K562 (cell line): ENCODE results near the gene ZNF385C. TPM values are rescaled to one million over a fixed set of nuclear protein-coding genes. Genes with fewer than 3 reads are reported as not detected.

Source experiments
- ATAC-seq: fragments of 200-7000 bp; cut with Tn5 transposase; 3 replicates; pipeline ENCODE4 v1.9.1; 2020; ENCODE audit warnings: moderate library complexity
- BruUV-seq: library from RNA; stranded (reverse); fragments of 400-500 nt; replicated peaks from 2 replicates; lab custom pipeline; 2021; lab: Mats Ljungman, UMichigan
- CTCF ChIA-PET: fragments of 300-600 bp; formaldehyde crosslinking; extraction: SDS; loops from one replicate; lab custom pipeline; 2021; ENCODE audit warnings: low intra/inter-chr PET ratio; lab: Yijun Ruan, JAX
- POLR2A ChIA-PET: fragments of 300-600, 350-650 bp; sonication (Branson Sonifier 250); formaldehyde crosslinking; extraction: SDS; loops from one replicate; lab custom pipeline; 2021; ENCODE audit warnings: antibody characterized with exemption, inconsistent platforms; lab: Yijun Ruan, JAX
- DNase-seq, 4 experiments: peaks; one replicate each; pipeline versions ENCODE4 v3.0.0 to v3.0.0-alpha.2; 2011 to 2018; ENCODE audit warnings: low spot score in 3 of 4, mixed read lengths in 3 of 4; ENCODE audit errors: extremely low read depth in 1 of 4
- FAIRE-seq: peaks from 2 replicates; lab custom pipeline; 2011; peaks lifted over from hg19 to GRCh38; lab: Jason Lieb, UNC
- H2AFZ ChIP-seq: 2 replicates; pipeline ENCODE4 v1.6.0; 2011; ENCODE audit warnings: low read depth, low read length, control low read depth, inconsistent platforms
- H3K27ac ChIP-seq: fragments of 200-600 bp; 3 replicates; pipeline ENCODE4 v1.8.0; 2011; ENCODE audit warnings: low read depth, mild to moderate bottlenecking, control low read depth, inconsistent platforms, low read length, moderate library complexity, mixed read lengths; ENCODE audit errors: extremely low read depth
- H3K27me3 ChIP-seq, 2 experiments: fragments of 300-600 bp in 1 of 2; 2 replicates in 1 of 2; 3 replicates in 1 of 2; pipeline versions ENCODE4 v1.6.0 to v1.8.0; 2011; ENCODE audit warnings: inconsistent platforms in 2 of 2, low read length in 2 of 2, mild to moderate bottlenecking in 1 of 2, mixed read lengths in 1 of 2, moderate library complexity in 1 of 2; ENCODE audit not compliant: control insufficient read depth in 2 of 2, insufficient read depth in 2 of 2
- H3K36me3 ChIP-seq: fragments of 300-600 bp; 3 replicates; pipeline ENCODE4 v1.8.0; 2011; ENCODE audit warnings: mild to moderate bottlenecking, low read length, inconsistent platforms; ENCODE audit not compliant: control insufficient read depth, insufficient read depth
- H3K4me1 ChIP-seq, 2 experiments: fragments of 200-600 bp in 1 of 2; replicated peaks in 1 of 2; 2 replicates in 1 of 2; 3 replicates in 1 of 2; pipeline versions ENCODE4 v1.5.1 to v1.8.0; 2011; ENCODE audit warnings: inconsistent platforms in 2 of 2, low read length in 2 of 2, mild to moderate bottlenecking in 1 of 2, mixed read lengths in 1 of 2, moderate library complexity in 1 of 2; ENCODE audit not compliant: control insufficient read depth in 2 of 2, insufficient read depth in 2 of 2
- H3K4me2 ChIP-seq: 2 replicates; pipeline ENCODE4 v1.6.1; 2011; ENCODE audit warnings: low read length, control low read depth, inconsistent platforms, mixed read lengths; ENCODE audit not compliant: insufficient read depth
- H3K4me3 ChIP-seq: fragments of 200-600 bp; sonication (generic), shearing (Covaris generic); 2 replicates; pipeline ENCODE4 v1.5.1; 2016; ENCODE audit warnings: control low read depth, inconsistent platforms
- H3K79me2 ChIP-seq: fragments of 200-600 bp; 3 replicates; pipeline ENCODE4 v1.8.0; 2011; ENCODE audit warnings: low read length, inconsistent platforms; ENCODE audit not compliant: control insufficient read depth, insufficient read depth
- H3K9ac ChIP-seq, 2 experiments: 2 replicates each; pipeline versions ENCODE4 v1.6.0 to v1.6.1; 2011; ENCODE audit warnings: low read depth in 2 of 2, low read length in 2 of 2, control low read depth in 1 of 2, inconsistent platforms in 1 of 2, mild to moderate bottlenecking in 1 of 2, mixed read lengths in 1 of 2; ENCODE audit not compliant: insufficient read depth in 1 of 2
- H3K9me1 ChIP-seq: one replicate; pipeline ENCODE4 v1.6.0; 2011; ENCODE audit warnings: inconsistent platforms, mild to moderate bottlenecking, low read length, moderate library complexity; ENCODE audit not compliant: control insufficient read depth, insufficient read depth
- H3K9me3 ChIP-seq: replicated peaks from 2 replicates; pipeline ENCODE4 v1.5.1; 2011; ENCODE audit warnings: low read depth, low read length, inconsistent platforms; ENCODE audit not compliant: control insufficient read depth, insufficient read depth
- H4K20me1 ChIP-seq: replicated peaks from 2 replicates; pipeline ENCODE4 v1.6.1; 2011; ENCODE audit warnings: low read length, inconsistent platforms, mixed read lengths; ENCODE audit not compliant: control insufficient read depth, insufficient read depth
- BDP1 ChIP-seq: IDR thresholded peaks from 3 replicates; pipeline ENCODE4 v1.6.1; 2011; ENCODE audit not compliant: insufficient read length, insufficient read depth
- CEBPB ChIP-seq: fragments of 450-650 bp; IDR thresholded peaks from 2 replicates; pipeline ENCODE4 v1.6.1; 2016; ENCODE audit warnings: missing genetic modification characterization, missing compliant biosample characterization
- CGGBP1 ChIP-seq: fragments of 250-450 bp; sonication (Bioruptor Pico); IDR thresholded peaks from 2 replicates; pipeline ENCODE4 v1.9.0; 2021; ENCODE audit warnings: mild to moderate bottlenecking
- CUX1 ChIP-seq: fragments of 200-800 bp; sonication (Bioruptor generic); IDR thresholded peaks from 2 replicates; pipeline ENCODE4 v1.6.1; 2016; ENCODE audit warnings: missing genetic modification characterization, missing compliant biosample characterization
- DMBX1 ChIP-seq: fragments of 250-450 bp; sonication (Bioruptor Pico); IDR thresholded peaks from 2 replicates; pipeline ENCODE4 v1.8.0; 2022; ENCODE audit warnings: inconsistent platforms, mild to moderate bottlenecking, moderate library complexity, borderline replicate concordance
- FOXM1 ChIP-seq, 2 experiments: fragments of 450-650 bp in 1 of 2; sonication (generic) in 1 of 2; formaldehyde crosslinking in 1 of 2; IDR thresholded peaks; 2 replicates each; pipeline versions ENCODE4 v1.6.1 to v1.9.0; 2017 to 2022; ENCODE audit warnings: low read depth in 2 of 2, mild to moderate bottlenecking in 2 of 2, missing genetic modification reagents in 1 of 2, moderate library complexity in 1 of 2
- LCOR ChIP-seq: sonication (generic); formaldehyde crosslinking; IDR thresholded peaks from 2 replicates; pipeline ENCODE4 v1.8.0; 2022; ENCODE audit warnings: mild to moderate bottlenecking, missing genetic modification reagents
- MAFF ChIP-seq: IDR thresholded peaks from 2 replicates; pipeline ENCODE4 v1.6.1; 2012; ENCODE audit warnings: low read length, improper control_type of control experiment
- MCM3 ChIP-seq: fragments of 450-650 bp; IDR thresholded peaks from 2 replicates; pipeline ENCODE4 v1.6.1; 2016
- POLR2A ChIP-seq: fragments of 450-650 bp; conservative IDR thresholded peaks from 2 replicates; pipeline ENCODE4 v1.6.1; 2016
- SIN3A ChIP-seq, 2 experiments: fragments of 150-350 bp in 1 of 2; IDR thresholded peaks; 2 replicates each; pipeline ENCODE4 v1.6.1; 2011 to 2016; ENCODE audit warnings: borderline replicate concordance in 2 of 2, low read depth in 2 of 2, low read length in 2 of 2, mild to moderate bottlenecking in 2 of 2, moderate library complexity in 2 of 2; ENCODE audit not compliant: control insufficient read depth in 1 of 2
- WGBS: fragments of 100-300 bp; shearing (Covaris generic); methylation state at CpG from one replicate; pipeline ENCODE4 v1.1.6; 2016; ENCODE audit warnings: low coverage, mixed read lengths; ENCODE audit not compliant: insufficient coverage; ENCODE audit errors: missing lambda C conversion rate; 5-methylcytosine and 5-hydroxymethylcytosine counted together
- in situ Hi-C: fragments of 300-500 bp; cut with MboI; formaldehyde crosslinking; loops from 4 replicates; pipeline ENCODE4 v1.15.0; 2018; ENCODE audit warnings: inconsistent platforms, mixed read lengths
- intact Hi-C: fragments of 100-400 bp; cut with micrococcal nuclease; formaldehyde crosslinking; loops from 2 replicates; pipeline ENCODE4 v1.14.2; 2022
- polyA plus RNA-seq, 8 experiments: library from polyadenylated mRNA; depleted of rRNA in 4 of 8; stranded (reverse) in 5 of 8; unstranded in 3 of 8; fragments of >200 nt; fragmentation: Nextera tagmentation in 2 of 8; fragmentation: Illumina TruSeq in 1 of 8; extraction: Ambion mirVana in 2 of 8; extraction: Trizol in 1 of 8; gene quantifications; 2 replicates each; pipeline versions ENCODE4 v1.2.1 to v1.2.3, GENCODE V29; 2011 to 2014; ENCODE audit warnings: inconsistent platforms in 1 of 8, missing spikeins in 1 of 8
- total RNA-seq, 7 experiments: library from RNA; depleted of rRNA in 6 of 7; stranded (reverse); fragments of >200 nt in 6 of 7; fragmentation: Illumina TruSeq in 2 of 7; extraction: Trizol in 2 of 7; gene quantifications; 2 replicates each; pipeline versions ENCODE4 v1.2.1 to v1.2.3, GENCODE V29; 2011 to 2021; ENCODE audit warnings: low replicate concordance in 1 of 7
- TF ChIP-seq, protein P1 (sequence below): fragments of 450-650 bp; IDR thresholded peaks from one replicate; pipeline ENCODE4 v1.6.1; 2018; ENCODE audit warnings: mild to moderate bottlenecking, moderate library complexity; ENCODE audit not compliant: partially characterized antibody
- TF ChIP-seq, protein P2 (sequence below), 2 experiments: fragments of 450-650 bp in 1 of 2; sonication (generic) in 1 of 2; formaldehyde crosslinking; conservative IDR thresholded peaks; 2 replicates each; pipeline versions ENCODE4 v1.4.0 to v1.8.1; 2020 to 2022; ENCODE audit warnings: mild to moderate bottlenecking in 1 of 2, missing genetic modification reagents in 1 of 2

The ZNF385C gene
- total and polyA plus RNA-seq, 9 of the 15 experiments (the other 6 are each of a cell fraction or from before 2014, with no cell fraction given): 0.03 to 0.35 (median 0.18) TPM; not detected in 1

DNA sequence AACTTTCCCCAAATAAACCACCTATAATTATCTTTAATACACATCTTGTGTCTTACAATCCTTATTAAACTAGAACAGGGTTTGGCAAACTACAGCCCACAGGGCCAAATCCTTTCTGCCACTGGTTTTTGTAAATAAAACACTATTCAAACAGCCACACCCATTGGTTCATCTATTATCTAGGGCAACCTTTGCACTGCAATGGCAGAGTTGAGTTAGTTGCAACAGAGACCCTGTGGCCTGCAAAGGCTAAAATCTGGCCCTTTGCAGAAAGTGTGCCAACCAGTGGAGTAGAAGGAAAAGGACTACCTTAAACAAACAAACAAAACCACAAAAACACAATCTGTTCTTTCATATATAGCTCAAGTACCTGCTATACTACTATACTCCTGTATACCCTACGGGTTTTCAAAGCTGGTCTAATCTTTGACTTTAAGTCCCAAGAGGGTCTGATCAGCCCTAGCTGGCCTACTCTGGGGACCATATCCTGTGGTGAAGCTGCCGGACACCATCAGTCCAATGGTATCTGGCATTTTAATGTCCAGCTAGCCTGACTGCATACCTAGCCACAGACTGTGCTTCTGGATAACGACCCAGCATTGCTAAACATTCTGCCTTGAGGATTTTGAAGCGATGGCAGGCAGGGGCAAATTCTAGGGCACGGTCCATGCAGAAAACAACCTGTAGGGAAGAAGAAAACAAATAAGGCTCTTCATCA lies 108.4 kb downstream of the ZNF385C start (continued):
- TF ChIP-seq FOXM1 (IDR thresholded peaks at IDR 0.05; ENCODE audit: low read depth) (no peak), FOXM1 (CRISPR knock-in tag; IDR thresholded peaks at IDR 0.05; ENCODE audit: low read depth) (no peak), CEBPB (tag) (no peak), SIN3A (IDR thresholded peaks at IDR 0.05; ENCODE audit: borderline replicate concordance in 2 of 2, control insufficient read depth in 1 of 2, low read depth in 2 of 2, low read length in 2 of 2) (no peak)

- Histone ChIP-seq H3K9ac (no peak overlapping the region), H3K4me3 (no peak overlapping the region), H3K9me1 (no peaks in the 10 kb centered on the region), H3K4me1 (no peaks in the 10 kb centered on the region), H3K4me2 (no peak overlapping the region), H3K9me3 (no peaks in the 10 kb centered on the region), H3K36me3 (peaks cover 98% of the 10 kb centered on the region), H4K20me1 (no peaks in the 10 kb centered on the region), H3K79me2 (no peaks in the 10 kb centered on the region), H3K27me3 (no peaks in the 10 kb centered on the region), H3K27ac (no peak overlapping the region), H2AFZ (no peak overlapping the region)
- no TSS peak for BruUV-seq
- in situ Hi-C loops (no loop called here), intact Hi-C loops (no loop called here)
- ChIA-PET CTCF (no interaction called here), POLR2A (interaction anchor here (0.6 to 3.8 kb wide), 4 partner anchors 10 to 38 kb away, joined by 3 to 16 read pairs (median 4); no protein-coding TSS in a partner anchor)
- WGBS: 100% methylated on average over 2 of the region's 2 CpGs
- ATAC-seq: no peak
- no peak for DNase-seq
- no peak for FAIRE-seq
- TF ChIP-seq CUX1: no peak
- no peak for TF ChIP-seq MAFF
- TF ChIP-seq CGGBP1 (CRISPR knock-in tag): no peak
- TF ChIP-seq, protein P1, sequence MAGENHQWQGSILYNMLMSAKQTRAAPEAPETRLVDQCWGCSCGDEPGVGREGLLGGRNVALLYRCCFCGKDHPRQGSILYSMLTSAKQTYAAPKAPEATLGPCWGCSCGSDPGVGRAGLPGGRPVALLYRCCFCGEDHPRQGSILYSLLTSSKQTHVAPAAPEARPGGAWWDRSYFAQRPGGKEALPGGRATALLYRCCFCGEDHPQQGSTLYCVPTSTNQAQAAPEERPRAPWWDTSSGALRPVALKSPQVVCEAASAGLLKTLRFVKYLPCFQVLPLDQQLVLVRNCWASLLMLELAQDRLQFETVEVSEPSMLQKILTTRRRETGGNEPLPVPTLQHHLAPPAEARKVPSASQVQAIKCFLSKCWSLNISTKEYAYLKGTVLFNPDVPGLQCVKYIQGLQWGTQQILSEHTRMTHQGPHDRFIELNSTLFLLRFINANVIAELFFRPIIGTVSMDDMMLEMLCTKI: no peak
- no peak for TF ChIP-seq LCOR (CRISPR knock-in tag)
- no peak for TF ChIP-seq DMBX1 (CRISPR knock-in tag)
- no peak for TF ChIP-seq MCM3
- TF ChIP-seq, protein P2, sequence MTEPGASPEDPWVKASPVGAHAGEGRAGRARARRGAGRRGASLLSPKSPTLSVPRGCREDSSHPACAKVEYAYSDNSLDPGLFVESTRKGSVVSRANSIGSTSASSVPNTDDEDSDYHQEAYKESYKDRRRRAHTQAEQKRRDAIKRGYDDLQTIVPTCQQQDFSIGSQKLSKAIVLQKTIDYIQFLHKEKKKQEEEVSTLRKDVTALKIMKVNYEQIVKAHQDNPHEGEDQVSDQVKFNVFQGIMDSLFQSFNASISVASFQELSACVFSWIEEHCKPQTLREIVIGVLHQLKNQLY (CRISPR knock-in tag; conservative IDR thresholded peaks at IDR 0.05): no peak
- TF ChIP-seq POLR2A: no peak
- no peak for TF ChIP-seq BDP1
These were observed 109.9 kb downstream of the ZNF385C start for GRCh38 chr17:41988418-41988817.
